ENCODE measurements around the gene KLHL26. TPM values are rescaled to one million over a fixed set of nuclear protein-coding genes. Genes with fewer than 3 reads are reported as not detected.
"Not testable (repeated sequence)": the region's sequence is repeated elsewhere in the genome, so short reads cannot be mapped to it uniquely, and the experiment has no call there.

The KLHL26 gene
- total RNA-seq, 1 donor from 2014 or later = 17.1 TPM

DNA sequence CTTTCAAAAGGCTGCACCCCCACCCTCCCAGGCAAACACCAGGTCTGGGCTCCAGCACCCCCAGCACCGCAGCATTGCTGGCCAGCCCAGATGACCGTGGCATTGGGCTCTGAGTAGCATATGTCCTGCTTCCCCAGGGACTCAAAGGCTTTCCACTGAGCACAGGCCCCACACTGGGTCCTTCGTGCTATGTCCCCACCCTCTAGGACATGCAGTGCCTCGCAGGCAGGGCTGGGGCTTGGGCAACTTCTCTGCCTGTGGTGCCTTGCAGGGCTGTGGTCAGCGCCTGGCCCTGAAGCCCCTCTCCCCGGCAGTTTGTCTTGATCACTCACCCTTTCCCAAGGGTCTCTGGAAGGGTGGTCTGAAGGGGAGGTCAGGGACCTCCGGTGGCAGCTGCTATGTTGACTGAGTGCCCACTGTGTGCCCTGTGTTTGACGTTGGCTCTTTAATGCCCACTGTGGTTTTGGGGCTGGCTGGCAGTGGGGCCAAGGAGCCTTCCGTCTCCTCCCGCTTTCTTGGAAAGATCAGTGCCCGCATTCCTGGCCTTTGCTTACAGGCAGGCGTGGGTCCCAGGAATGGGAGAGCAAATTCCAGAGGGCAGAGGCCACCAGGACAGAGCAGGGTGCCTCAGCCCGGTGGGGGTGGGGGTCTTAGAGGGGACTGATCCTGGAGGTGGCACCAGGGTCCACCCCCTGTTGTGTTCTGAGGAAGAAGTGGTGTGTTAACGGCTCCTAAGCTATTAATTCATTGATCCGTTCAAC is 26.3 kb downstream of the KLHL26 start:
- no peak for DNase-seq (ENCODE audit: low spot score)

- no peak for DNase-seq (ENCODE audit: low spot score)
Observed at GRCh38 chr19:18663940-18664530, 27.2 kb downstream of the KLHL26 start.

DNA sequence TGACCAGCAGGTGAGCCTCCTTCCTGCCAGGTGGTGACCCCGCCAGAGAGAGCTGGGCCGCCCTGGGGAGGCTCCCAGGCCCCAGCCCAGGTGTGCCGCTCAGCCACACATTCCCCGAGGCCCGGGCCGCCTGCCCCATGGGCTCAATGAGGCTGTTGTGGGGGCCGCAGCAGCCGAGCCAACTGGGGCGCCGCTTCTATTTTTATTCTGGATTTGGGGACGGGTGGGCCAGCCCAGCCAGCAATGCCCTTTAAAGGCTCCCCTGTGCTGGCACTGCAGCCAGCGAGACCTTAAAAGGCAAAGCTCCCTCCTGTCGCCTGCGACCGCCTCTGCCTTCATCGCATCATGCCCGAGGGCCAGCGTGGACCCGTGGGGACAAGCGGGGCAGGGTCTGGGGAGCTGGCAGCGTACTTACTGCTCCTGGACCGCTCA is 29.0 kb downstream of the KLHL26 start:
- DNase-seq (ENCODE audit: low spot score) = no peak

- no peak for DNase-seq (ENCODE audit: low spot score)
Observed at GRCh38 chr19:18666317-18666716, 29.5 kb downstream of the KLHL26 start.

DNA sequence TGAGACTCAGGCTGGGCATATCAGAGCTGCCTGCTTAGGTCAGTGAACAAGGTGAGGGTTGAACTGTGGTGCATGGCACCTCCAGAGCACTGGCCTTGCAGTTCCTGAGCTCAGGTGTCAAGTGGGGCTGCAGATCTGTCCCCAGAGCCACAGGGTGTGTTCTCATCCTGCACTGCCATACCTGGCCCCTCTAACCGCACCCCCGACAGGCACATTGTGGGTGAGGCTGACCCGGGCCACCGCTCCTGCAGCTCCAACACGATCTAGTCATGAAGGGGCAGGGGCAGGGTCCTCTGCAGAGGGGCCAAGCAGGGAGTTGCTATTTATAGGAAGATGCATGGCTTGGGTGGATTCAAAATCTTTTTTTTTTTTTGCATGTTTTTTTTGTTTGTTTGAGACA is 30.0 kb downstream of the KLHL26 start:
- no peak for DNase-seq (ENCODE audit: low spot score)

DNA sequence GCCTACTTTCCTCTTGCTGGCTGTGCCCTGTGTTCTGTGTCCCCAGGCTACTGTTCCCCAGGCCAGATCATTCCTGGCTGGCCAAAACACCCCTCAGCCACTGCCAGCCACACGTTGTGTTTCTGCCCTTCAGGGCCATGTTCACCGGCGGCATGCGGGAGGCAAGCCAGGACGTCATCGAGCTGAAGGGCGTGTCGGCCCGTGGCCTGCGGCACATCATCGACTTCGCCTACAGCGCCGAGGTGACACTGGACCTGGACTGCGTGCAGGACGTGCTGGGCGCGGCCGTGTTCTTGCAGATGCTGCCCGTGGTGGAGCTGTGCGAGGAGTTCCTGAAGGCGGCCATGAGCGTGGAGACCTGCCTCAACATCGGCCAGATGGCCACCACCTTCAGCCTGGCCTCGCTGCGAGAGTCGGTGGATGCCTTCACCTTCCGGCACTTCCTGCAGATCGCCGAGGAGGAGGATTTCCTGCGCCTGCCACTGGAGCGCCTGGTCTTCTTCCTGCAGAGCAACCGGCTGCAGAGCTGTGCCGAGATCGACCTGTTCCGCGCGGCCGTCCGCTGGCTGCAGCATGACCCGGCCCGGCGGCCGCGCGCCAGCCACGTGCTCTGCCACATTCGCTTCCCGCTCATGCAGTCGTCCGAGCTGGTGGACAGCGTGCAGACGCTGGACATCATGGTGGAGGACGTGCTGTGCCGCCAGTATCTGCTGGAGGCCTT is 30.9 kb downstream of the KLHL26 start:
- no peak for DNase-seq (ENCODE audit: low spot score)

DNA sequence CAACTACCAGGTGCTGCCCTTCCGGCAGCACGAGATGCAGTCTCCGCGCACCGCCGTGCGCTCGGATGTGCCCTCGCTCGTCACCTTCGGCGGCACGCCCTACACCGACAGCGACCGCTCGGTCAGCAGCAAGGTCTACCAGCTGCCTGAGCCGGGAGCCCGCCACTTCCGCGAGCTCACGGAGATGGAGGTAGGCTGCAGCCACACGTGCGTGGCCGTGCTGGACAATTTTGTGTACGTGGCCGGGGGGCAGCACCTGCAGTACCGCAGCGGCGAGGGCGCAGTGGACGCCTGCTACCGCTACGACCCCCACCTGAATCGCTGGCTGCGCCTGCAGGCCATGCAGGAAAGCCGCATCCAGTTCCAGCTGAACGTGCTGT is 31.4 kb downstream of the KLHL26 start:
- no peak for DNase-seq (ENCODE audit: low spot score)

DNA sequence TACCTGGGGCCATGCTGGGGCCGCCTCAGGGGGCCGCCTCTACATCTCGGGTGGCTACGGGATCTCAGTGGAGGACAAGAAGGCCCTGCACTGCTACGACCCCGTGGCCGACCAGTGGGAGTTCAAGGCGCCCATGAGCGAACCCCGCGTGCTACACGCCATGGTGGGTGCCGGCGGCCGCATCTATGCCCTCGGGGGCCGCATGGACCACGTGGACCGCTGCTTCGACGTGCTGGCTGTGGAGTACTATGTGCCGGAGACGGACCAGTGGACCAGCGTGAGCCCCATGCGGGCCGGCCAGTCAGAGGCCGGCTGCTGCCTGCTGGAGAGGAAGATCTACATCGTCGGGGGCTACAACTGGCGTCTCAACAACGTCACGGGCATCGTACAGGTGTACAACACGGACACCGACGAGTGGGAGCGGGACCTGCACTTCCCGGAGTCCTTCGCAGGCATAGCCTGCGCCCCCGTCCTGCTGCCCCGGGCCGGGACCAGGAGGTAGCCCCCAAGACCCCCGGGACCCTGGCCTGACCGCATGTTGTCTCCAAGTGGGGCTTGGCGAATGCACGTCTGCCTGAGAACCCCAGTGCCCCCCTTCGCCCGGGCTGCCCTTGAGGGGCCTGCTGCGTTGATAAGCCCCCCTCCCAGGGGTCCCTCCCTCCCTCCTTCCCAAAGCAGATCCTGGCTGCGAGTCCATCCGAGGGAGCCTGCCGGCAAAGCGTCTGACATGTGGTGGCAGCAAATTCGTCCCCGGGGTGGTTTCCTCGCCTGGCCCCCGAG is 32.1 kb downstream of the KLHL26 start:
- no peak for DNase-seq (ENCODE audit: low spot score)

GRCh38 chr19:18669524-18669817 is 32.6 kb downstream of the KLHL26 start:
- DNase-seq (ENCODE audit: low spot score) = no peak

DNA sequence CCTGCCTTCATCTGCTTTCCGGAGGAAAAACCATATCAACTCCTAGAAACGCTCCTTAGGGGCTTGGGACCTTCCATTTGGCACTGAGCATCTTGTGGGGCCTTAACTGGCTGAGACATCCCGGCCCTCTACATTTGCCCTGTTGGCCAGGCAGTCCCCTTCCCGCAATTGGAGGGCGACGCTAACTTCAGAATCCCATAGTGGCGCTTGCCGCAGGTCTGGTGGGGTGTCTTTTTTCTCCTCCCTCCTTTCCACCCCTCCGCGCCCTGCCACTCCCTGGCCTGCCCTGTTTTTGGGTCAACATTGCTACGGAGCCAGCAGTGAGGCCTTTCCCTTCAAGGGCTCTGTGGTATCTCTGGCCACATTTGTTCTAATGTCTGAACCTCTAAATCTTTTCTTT is 33.1 kb downstream of the KLHL26 start:
- no peak for DNase-seq (ENCODE audit: low spot score)

DNA sequence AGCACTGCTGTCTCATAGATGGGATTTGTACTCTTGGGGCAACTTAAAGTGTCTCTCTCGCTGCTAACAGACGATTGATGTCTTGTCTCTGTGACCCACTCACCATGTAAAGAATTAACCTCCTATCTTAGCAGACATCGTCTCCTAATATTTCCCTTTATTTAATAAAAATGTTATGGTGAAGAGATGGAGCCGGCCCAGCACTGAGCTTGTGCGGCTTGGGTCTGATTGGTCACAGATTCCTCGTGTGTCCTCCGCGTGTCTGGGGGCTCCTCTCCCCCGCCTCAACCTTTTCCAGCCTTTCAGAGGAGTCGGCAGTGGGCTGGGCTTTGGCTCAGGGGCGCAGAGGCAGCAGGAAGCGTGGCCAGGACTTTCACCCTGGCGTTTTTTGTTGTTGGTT is 33.5 kb downstream of the KLHL26 start:
- DNase-seq (ENCODE audit: low spot score) = no peak

- no peak for DNase-seq (ENCODE audit: low spot score)
Observed at GRCh38 chr19:18671303-18672043, 34.6 kb downstream of the KLHL26 start.

- DNase-seq (ENCODE audit: low spot score) = no peak
Observed at GRCh38 chr19:18672044-18672451, 35.2 kb downstream of the KLHL26 start.

- no peak for DNase-seq (ENCODE audit: low spot score)
Observed at GRCh38 chr19:18672606-18673337, 35.9 kb downstream of the KLHL26 start.

GRCh38 chr19:18674616-18675015 is 37.8 kb downstream of the KLHL26 start:
- DNase-seq (ENCODE audit: low spot score) = no peak

DNA sequence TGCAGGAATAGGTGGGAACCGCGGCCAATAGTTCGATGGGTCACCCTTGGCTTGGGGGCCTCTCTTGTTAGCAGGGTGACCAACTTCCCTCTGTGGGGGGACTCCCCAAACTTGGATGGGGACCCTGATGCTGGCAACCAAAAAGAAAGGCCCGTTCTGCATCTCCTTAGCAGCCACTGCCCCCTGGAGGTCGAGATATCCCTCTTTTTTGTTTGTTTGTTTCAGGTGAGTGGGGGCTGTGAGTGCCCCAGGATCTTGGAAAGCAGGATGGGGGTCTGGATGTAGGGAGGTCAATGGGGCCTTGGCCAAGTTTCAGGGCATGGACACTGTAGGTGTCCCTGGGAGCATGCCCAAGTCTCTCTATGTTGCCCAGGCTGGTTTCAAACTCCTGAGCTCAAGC is 39.0 kb downstream of the KLHL26 start:
- no peak for DNase-seq (ENCODE audit: low spot score)

DNA sequence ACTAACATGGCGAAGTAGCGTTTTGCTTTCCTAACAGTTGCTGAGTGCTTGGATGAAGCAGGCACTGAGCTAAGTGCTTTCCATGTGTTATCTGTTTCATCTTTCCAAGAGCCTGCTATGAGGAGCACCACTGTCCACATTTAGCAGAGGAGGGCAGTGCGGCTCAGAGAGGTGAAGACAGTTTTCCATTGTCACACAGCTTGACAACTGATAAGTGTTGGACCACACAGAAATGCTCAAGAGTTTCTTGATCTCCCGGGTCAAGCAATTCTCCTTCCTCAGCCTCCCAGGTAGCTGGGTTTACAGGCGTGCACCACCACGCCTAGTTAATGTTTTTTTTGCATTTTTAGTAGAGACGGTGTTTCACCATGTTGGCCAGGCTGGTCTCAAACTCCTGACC is 39.9 kb downstream of the KLHL26 start:
- DNase-seq (ENCODE audit: low spot score) = no peak

GRCh38 chr19:18677156-18677555 is 40.3 kb downstream of the KLHL26 start:
- no peak for DNase-seq (ENCODE audit: low spot score)

DNA sequence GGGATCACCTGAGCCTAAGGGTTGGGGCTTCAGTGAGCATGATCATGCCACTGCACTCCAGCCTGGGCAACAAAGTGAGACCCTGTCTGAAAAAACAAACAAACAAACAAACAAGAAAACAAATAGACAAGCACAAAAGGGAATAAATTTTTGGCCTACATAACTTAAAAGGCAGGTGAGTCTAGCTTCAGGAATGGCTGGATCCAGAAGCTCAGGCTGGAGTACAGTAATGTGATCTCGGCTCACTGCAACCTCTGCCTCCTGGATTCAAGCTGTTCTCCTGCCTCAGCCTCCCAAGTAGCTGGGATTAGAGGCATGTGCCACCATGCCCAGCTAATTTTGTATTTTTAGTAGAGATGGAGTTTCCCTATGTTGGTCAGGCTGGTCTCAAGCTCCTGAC is 43.3 kb downstream of the KLHL26 start:
- not testable (repeated sequence) for DNase-seq (ENCODE audit: low spot score)

DNA sequence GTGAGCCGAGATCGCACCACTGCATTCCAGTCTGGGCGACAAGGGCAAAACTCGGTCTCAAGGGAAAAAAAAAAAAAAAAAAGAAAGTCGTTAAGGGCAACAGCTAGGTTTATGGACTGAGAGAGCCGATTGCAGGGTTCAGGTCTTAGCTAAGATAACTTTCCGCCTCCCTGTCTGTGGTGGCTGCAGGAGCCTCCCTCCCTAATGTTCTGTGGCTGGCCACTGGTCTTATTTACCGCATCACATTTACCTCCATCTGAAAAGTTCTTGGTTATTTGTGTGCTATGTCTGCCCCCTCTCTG is 45.9 kb downstream of the KLHL26 start:
- DNase-seq (ENCODE audit: low spot score) = no peak

Data from mesenteric fat pad (tissue), 1 donor.